Stimulated activated CD8-positive, alpha-beta memory T cell treated with anti-CD3 and anti-CD28 coated beads, Interleukin-7, amount 100 ng/mL, for 24 hours (primary cell): ENCODE measurements around the gene PLB1.

Experiments used
- DNase-seq: peaks from one replicate; pipeline ENCODE4 v3.0.0-alpha.2; 2020; ENCODE audit warnings: low read depth

PLB1 gene

GRCh38 chr2:28495551-28496250 is at the start of gene PLB1:
TSS of gene PLB1 (plus strand) at chr2:28496060. CDS start at chr2:28496115, 55 bp downstream.
- no peak for DNase-seq

DNA sequence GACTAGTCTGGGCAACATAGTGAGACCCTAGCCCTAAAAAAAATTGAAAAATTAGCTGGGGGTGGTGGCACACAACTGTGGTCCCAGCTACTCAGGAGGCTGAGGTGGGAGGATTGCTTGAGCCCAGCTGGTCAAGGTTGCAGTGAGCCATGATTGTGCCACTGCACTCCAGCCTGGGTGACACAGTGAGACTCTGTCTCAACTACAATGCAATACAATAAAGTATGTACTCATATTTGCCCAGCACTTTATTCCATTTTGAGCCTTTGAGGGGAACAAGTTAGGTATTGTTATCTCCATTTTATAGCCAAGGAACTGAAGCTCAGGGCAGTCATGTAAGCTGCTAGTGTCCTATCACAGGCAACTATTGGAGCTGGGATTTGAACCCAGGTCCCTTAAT is 49.3 kb upstream of the PLB1 start:
- no peak for DNase-seq

DNA sequence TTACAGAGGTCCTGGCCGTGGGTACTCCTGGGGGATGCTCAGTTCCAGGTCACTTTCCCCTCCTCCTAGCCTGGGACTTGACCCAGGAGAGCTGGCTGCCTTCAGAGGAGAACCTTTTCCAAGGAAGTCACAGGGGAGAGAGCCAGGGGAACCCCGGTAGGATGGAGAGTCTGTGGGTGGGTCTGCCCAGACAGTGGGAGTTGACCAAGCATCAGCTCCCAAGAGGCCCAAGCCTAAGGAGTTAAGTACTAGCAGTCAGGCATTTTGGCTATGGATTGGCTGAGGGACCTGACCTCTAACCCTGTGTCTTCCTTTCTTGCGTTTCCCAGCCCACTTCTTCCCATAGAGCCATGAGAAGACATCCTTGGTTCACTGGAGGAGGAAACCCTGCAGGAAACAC is 48.8 kb upstream of the PLB1 start:
- DNase-seq: no peak

DNA sequence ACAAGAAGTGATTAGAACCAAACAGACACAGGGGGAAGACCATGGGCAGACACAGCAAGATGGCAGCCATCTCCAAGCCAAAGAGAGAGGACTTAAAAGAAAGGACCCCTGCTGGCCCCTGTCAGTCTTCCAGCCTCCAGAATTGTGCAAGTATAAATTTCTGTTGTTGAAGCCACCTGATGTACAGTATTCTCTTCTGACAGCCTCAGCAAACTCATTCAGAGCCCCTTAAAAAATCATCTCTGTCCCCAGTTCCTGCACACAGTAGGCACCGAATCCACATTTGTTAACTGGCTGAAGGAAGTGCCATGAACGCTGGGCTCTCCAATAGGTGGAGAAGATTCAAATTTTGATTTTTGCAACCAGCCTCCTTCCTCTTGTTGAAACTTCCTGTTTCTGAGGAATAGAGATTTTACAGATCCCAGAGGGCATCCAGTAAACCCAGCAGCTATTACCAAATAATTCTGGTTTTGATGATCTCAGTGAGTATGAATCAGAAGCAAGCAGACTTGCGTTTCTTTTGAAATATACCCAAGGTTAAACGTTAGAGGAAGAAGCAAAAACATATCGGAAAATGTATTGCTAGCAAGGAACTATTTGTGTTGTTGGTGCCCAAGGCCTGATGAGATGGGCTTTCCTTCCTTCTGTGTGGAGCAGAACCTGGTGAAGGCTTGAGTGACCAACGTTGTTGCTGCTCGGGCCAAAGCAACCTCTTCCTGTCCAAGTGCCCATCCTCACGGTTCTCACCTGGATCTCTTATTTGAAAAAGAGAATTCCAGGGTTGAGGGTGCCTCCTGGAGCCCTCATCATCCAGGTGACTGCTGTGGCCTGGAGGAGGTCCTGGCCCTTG is 47.7 kb upstream of the PLB1 start:
- DNase-seq: no peak

GRCh38 chr2:28448793-28449100 is 47.1 kb upstream of the PLB1 start:
- no peak for DNase-seq

- DNase-seq: no peak
Measured at GRCh38 chr2:28449126-28449487, 46.8 kb upstream of the PLB1 start.

GRCh38 chr2:28449488-28450395 is 46.1 kb upstream of the PLB1 start:
- DNase-seq: peak; percentile 64

- DNase-seq: no peak
Measured at GRCh38 chr2:28450901-28451565, 44.8 kb upstream of the PLB1 start.

DNA sequence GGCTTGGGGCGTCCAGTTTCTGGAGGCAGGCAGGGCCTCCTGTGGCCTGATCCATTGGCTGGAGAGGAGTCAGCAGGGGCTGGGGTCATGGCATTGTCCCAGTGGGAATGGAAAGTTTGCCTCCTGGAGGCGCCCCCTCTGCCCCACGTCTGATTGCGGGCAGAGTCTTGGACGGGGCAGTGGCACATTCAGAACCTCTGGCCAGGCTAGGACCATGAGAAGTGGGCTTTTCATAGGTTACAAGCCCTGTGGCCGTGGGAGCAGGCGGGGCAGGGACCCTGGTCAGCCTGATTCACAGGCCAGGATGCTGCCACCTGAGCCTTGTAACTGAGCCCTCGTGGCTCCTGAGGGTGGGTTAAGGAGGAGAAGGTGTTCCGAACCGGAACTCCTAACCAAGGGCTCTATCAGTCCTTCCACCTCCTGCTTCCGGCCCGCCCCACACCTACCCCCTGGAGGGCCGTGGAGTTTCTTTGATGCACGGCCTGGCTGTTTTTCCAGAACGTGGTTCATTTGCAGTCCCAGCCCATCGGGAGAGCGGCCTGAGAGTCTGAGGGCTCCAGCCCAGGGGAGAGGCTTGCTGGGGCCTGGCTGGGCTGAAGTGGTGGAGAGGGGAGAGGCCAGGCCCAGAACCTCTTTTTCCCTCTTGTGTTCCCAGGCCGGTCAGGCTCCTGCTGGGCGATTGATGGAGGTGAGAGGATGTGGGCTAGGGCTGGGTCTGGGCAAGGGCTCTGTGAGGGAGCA is 43.9 kb upstream of the PLB1 start:
- no peak for DNase-seq

DNA sequence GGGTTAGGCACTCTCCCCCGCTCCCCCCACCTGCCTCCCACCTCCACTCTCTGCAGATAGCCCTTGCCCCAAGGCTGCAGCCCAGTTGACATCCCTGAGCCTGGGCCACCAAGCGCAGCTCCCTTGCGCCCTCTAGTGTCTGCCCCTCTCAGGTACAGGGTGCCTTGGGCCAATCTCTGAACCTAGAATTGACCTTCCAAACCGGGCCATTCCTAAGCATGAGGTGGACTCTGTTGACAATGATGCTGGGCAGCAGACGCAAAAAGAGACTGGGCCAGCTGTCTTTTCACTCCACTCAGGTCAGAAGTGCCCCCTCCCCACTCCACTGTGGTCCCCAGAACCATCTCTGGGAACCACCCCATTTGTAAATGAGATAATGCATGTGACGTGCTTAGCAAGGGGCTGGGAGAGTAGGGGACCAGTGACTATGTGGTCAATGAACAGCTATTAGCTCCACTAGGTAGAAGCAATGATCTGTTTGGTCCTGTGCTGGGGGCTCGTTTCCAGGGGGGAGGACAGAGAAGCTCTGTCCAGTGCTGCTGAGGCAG is 43.3 kb upstream of the PLB1 start:
- DNase-seq: peak; percentile 80

DNA sequence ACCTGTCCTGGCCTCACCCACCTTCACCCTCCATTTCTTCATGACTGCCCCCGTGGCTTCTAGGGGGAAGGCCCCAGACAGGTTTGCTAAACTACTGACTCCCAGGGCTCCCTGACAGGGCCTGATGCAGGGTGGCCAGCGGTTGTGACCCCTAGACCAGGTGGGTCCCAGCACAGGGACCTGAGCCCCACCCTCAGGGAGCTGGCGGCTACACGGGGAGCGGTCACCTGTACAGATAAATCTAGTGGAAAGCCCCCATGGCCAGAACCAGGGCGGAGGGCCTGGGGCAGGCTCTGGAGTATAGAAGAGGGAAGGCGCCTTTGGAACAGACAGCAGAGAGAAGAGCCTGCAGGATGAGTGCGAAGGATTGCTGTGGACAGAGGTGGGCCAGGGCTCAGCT is 42.5 kb upstream of the PLB1 start:
- DNase-seq: no peak

DNA sequence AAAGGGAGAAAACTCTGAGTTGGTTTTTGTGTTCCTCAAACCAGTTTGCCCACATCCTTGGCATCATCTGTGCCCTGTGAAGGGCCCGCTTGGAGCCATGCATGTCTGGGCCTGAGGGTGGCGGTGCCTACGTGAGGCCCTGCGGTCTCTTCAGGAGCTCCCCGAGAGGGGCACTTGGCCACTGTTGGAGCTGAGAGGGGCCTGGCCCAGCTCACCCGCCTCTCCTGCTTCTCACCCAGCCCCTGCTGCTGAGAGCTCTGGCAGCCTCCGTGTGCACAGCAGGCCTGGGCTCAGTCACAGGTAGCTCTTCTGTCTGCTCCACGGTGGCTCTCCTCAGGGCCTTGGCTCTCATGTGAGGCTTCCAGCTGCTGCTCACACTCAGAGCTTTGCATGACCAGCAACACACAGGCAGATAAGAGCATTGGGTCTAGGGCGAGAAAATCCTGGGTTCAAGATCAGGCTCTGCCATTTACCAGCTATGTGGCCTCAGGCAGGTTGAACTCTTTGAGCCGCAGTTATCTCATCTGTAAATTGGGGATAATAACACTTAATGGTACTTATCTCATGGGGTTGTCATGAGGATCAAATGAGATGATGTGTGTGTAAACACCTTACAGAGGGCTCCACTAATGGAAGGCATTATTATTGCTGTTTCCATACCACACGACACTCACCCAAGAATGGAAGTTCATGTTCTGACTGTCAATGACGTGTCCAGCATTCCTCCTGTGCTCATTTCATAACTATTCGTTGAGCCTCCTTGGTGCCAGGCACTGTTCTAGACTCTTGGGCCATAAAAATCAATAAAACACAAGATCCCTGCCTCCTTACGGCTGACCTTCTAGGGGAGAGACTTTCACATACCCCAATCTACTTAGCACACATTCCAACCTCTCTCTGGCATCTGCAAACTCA is 41.6 kb upstream of the PLB1 start:
- no peak for DNase-seq

- no peak for DNase-seq
Measured at GRCh38 chr2:28457237-28457636, 38.6 kb upstream of the PLB1 start.

- DNase-seq: no peak
Measured at GRCh38 chr2:28461056-28461455, 34.8 kb upstream of the PLB1 start.

- no peak for DNase-seq
Measured at GRCh38 chr2:28462122-28462521, 33.7 kb upstream of the PLB1 start.

DNA sequence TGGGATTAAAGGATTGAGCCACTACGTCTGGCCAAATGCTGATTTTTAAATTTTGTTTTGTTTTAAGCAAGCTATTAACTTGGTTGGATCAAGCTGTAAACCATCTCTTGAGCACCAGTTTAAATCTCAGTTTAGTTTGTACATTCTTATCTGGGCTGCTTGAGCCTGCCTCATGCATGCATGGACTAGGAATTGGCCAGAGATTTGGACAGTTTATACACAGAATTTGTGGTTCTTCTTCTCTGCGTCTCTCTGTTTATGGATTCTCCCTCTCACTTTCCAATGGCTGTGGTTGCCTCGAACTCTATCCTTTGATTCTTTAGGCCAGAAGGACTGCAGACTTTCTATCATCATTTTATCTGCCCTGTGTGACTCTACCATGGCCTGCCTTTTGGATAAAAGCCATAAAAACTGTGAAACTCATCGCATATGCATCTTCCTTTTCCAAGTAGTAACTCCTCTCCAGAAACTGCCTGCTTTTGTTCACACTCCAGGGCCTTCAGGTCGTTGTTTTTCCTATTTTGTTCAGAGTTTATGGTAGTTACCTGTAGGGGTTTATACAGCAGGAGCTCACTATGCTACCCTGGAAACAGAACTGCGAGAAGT is 32.5 kb upstream of the PLB1 start:
- no peak for DNase-seq

- no peak for DNase-seq
Measured at GRCh38 chr2:28463893-28464292, 32.0 kb upstream of the PLB1 start.

DNA sequence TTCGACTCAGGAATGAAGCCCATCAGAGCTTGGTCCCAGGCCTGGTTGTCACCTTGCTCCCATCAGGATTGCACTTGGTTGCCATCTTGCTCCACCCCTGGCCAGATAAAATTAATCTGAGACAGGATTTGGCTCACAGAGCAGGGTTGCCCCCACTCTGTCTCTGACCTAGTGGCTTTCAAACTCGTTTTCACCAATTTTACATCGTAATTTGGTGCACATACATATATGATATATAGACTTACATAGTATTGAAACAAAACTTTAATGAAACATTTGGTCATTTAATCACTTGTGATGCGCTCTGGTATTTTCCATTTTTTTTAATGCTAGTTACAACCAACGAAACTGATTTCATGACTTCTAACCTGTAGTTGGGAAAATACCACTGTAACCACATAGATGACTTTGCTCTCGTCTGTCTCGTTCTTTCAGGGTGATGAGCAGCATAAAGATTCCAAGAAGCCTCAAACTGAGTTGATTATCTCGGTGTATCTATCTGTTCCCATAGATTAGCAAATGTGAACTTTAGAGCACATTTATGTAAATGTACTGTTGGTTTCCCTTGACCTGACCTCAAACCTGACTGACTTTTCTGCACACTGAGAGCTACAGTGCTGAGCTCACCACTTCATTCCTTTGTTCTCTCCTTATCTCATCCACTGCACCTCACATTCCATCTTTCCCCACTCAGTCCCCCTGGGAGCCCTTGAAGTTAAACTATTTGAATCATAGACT is 30.5 kb upstream of the PLB1 start:
- DNase-seq: no peak

GRCh38 chr2:28469304-28469703 is 26.6 kb upstream of the PLB1 start:
- DNase-seq: no peak
